K562 (cell line): ENCODE results near the gene MLH3. TPM values are rescaled to one million over a fixed set of nuclear protein-coding genes. Genes with fewer than 3 reads are reported as not detected.

Experiments used
- BCL6 ChIP-seq: fragments of 250-450 bp; sonication (Bioruptor Pico); IDR thresholded peaks from 2 replicates; pipeline ENCODE4 v1.4.0; 2020
- KLF1 ChIP-seq: fragments of 450-650 bp; IDR thresholded peaks from 2 replicates; pipeline ENCODE4 v1.6.1; 2016; ENCODE audit warnings: missing genetic modification characterization, missing compliant biosample characterization
- MIER1 ChIP-seq: fragments of 450-650 bp; IDR thresholded peaks from 2 replicates; pipeline ENCODE4 v1.6.1; 2016; ENCODE audit warnings: antibody characterized with exemption, mild to moderate bottlenecking, low read depth
- PML ChIP-seq: IDR thresholded peaks from 2 replicates; pipeline ENCODE4 v1.6.1; 2012; ENCODE audit warnings: low read length, inconsistent platforms
- SMAD3 ChIP-seq: fragments of 450-650 bp; formaldehyde crosslinking; conservative IDR thresholded peaks from 2 replicates; pipeline ENCODE4 v1.4.0; 2020; ENCODE audit warnings: mild to moderate bottlenecking
- ZFP30 ChIP-seq: fragments of 250-450 bp; sonication (Bioruptor Pico); IDR thresholded peaks from 2 replicates; pipeline ENCODE4 v1.8.0; 2022; ENCODE audit warnings: moderate library complexity, mild to moderate bottlenecking, inconsistent platforms, borderline replicate concordance
- ZNF445 ChIP-seq: fragments of 250-450 bp; sonication (Bioruptor Pico); IDR thresholded peaks from 2 replicates; pipeline ENCODE4 v1.4.0; 2020; ENCODE audit warnings: low read depth, mild to moderate bottlenecking, moderate library complexity
- ZNF77 ChIP-seq: fragments of 250-450 bp; sonication (Bioruptor Pico); IDR thresholded peaks from 2 replicates; pipeline ENCODE4 v1.5.0; 2020
- polyA plus RNA-seq, 8 experiments: library from polyadenylated mRNA; depleted of rRNA in 4 of 8; stranded (reverse) in 5 of 8; unstranded in 3 of 8; fragments of >200 nt; fragmentation: Nextera tagmentation in 2 of 8; fragmentation: Illumina TruSeq in 1 of 8; extraction: Ambion mirVana in 2 of 8; extraction: Trizol in 1 of 8; gene quantifications; 2 replicates each; pipeline versions ENCODE4 v1.2.1 to v1.2.3, GENCODE V29; 2011 to 2014; ENCODE audit warnings: inconsistent platforms in 1 of 8, missing spikeins in 1 of 8
- total RNA-seq, 7 experiments: library from RNA; depleted of rRNA in 6 of 7; stranded (reverse); fragments of >200 nt in 6 of 7; fragmentation: Illumina TruSeq in 2 of 7; extraction: Trizol in 2 of 7; gene quantifications; 2 replicates each; pipeline versions ENCODE4 v1.2.1 to v1.2.3, GENCODE V29; 2011 to 2021; ENCODE audit warnings: low replicate concordance in 1 of 7
- TF ChIP-seq, protein P1 (sequence below): fragments of 450-650 bp; IDR thresholded peaks from 2 replicates; pipeline ENCODE4 v1.6.1; 2016; ENCODE audit warnings: low read depth
- TF ChIP-seq, protein P2 (sequence below): fragments of 450-650 bp; conservative IDR thresholded peaks from 2 replicates; pipeline ENCODE4 v1.6.1; 2016; ENCODE audit warnings: missing genetic modification characterization, low read depth, mild to moderate bottlenecking, control low read depth, missing compliant biosample characterization
- TF ChIP-seq, protein P3 (sequence below), 3 experiments: IDR thresholded peaks in 2 of 3; conservative IDR thresholded peaks in 1 of 3; 2 replicates each; pipeline ENCODE4 v1.5.1; 2011 to 2012; ENCODE audit warnings: low read length in 3 of 3, mild to moderate bottlenecking in 3 of 3, control low read depth in 2 of 3, improper control_type of control experiment in 1 of 3, inconsistent platforms in 1 of 3, low read depth in 1 of 3, mixed read lengths in 1 of 3, moderate library complexity in 1 of 3; ENCODE audit not compliant: insufficient read depth in 2 of 3

The MLH3 gene
- total and polyA plus RNA-seq, 9 of the 15 experiments (the other 6 are each of a cell fraction or from before 2014, with no cell fraction given): 5.9 to 15.3 (median 10.7) TPM

DNA sequence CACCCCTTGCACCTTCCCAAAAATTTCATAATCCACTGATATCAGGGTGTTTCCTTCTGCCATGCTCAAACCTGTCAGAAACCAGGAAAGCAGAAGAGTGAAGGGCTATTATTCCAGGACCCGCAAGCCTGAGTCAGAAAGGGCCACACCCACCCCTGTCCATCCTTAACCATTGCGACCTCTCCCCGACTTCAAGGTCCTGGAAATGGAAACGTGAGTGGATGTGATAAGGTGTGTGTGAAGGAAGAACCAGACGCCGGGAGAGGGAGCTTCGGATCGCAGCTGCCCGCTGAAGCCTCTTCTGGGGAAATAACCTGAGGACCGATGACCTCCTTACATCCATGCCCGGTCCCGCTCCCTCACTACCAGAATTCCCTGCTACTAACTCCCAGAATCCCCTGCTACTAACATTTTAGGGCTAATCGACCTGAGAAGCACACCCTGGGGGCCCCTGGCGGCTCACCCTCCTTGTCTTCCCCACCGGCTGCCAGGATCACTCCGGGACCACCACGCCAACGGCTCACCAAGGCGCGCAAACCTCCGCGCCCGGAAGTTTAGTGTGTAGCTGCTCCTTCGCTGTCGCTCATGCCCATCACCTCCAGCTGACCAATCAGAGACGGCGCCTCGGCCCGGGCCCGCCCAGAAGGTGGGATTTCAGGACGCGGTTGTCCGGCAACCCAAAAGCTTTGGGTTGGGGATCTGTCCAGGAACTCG, 12.4 kb upstream of the MLH3 start, which contains the start of gene ACYP1 (continued):
- TF ChIP-seq ZFP30 (CRISPR knock-in tag) (no peak), ZNF77 (CRISPR knock-in tag) (no peak), MIER1 (no peak), ZNF445 (no peak), SMAD3 (CRISPR knock-in tag) (no peak), KLF1 (no peak), BCL6 (CRISPR knock-in tag) (no peak), PML (no peak)
- TF ChIP-seq, protein P1, sequence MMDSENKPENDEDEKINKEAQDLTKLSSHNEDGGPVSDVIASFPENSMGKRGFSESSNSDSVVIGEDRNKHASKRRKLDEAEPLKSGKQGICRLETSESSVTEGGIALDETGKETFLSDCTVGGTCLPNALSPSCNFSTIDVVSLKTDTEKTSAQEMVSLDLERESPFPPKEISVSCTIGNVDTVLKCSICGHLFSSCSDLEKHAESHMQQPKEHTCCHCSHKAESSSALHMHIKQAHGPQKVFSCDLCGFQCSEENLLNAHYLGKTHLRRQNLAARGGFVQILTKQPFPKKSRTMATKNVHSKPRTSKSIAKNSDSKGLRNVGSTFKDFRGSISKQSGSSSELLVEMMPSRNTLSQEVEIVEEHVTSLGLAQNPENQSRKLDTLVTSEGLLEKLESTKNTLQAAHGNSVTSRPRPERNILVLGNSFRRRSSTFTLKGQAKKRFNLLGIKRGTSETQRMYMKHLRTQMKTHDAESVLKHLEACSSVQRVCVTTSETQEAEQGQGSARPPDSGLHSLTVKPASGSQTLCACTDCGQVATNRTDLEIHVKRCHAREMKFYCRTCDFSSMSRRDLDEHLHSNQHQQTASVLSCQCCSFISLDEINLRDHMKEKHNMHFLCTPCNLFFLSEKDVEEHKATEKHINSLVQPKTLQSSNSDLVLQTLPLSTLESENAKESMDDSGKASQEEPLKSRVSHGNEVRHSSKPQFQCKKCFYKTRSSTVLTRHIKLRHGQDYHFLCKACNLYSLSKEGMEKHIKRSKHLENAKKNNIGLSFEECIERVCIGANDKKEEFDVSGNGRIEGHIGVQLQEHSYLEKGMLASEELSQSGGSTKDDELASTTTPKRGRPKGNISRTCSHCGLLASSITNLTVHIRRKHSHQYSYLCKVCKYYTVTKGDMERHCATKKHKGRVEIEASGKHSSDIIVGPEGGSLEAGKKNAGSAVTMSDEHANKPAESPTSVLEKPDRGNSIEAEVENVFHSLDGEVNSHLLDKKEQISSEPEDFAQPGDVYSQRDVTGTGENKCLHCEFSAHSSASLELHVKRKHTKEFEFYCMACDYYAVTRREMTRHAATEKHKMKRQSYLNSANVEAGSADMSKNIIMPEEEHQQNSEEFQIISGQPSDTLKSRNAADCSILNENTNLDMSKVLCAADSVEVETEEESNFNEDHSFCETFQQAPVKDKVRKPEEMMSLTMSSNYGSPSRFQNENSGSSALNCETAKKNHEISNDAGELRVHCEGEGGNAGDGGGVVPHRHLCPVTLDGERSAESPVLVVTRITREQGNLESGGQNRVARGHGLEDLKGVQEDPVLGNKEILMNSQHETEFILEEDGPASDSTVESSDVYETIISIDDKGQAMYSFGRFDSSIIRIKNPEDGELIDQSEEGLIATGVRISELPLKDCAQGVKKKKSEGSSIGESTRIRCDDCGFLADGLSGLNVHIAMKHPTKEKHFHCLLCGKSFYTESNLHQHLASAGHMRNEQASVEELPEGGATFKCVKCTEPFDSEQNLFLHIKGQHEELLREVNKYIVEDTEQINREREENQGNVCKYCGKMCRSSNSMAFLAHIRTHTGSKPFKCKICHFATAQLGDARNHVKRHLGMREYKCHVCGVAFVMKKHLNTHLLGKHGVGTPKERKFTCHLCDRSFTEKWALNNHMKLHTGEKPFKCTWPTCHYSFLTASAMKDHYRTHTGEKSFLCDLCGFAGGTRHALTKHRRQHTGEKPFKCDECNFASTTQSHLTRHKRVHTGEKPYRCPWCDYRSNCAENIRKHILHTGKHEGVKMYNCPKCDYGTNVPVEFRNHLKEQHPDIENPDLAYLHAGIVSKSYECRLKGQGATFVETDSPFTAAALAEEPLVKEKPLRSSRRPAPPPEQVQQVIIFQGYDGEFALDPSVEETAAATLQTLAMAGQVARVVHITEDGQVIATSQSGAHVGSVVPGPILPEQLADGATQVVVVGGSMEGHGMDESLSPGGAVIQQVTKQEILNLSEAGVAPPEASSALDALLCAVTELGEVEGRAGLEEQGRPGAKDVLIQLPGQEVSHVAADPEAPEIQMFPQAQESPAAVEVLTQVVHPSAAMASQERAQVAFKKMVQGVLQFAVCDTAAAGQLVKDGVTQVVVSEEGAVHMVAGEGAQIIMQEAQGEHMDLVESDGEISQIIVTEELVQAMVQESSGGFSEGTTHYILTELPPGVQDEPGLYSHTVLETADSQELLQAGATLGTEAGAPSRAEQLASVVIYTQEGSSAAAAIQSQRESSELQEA: no peak
- TF ChIP-seq, protein P2, sequence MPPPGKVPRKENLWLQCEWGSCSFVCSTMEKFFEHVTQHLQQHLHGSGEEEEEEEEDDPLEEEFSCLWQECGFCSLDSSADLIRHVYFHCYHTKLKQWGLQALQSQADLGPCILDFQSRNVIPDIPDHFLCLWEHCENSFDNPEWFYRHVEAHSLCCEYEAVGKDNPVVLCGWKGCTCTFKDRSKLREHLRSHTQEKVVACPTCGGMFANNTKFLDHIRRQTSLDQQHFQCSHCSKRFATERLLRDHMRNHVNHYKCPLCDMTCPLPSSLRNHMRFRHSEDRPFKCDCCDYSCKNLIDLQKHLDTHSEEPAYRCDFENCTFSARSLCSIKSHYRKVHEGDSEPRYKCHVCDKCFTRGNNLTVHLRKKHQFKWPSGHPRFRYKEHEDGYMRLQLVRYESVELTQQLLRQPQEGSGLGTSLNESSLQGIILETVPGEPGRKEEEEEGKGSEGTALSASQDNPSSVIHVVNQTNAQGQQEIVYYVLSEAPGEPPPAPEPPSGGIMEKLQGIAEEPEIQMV: no peak
- TF ChIP-seq, protein P3, sequence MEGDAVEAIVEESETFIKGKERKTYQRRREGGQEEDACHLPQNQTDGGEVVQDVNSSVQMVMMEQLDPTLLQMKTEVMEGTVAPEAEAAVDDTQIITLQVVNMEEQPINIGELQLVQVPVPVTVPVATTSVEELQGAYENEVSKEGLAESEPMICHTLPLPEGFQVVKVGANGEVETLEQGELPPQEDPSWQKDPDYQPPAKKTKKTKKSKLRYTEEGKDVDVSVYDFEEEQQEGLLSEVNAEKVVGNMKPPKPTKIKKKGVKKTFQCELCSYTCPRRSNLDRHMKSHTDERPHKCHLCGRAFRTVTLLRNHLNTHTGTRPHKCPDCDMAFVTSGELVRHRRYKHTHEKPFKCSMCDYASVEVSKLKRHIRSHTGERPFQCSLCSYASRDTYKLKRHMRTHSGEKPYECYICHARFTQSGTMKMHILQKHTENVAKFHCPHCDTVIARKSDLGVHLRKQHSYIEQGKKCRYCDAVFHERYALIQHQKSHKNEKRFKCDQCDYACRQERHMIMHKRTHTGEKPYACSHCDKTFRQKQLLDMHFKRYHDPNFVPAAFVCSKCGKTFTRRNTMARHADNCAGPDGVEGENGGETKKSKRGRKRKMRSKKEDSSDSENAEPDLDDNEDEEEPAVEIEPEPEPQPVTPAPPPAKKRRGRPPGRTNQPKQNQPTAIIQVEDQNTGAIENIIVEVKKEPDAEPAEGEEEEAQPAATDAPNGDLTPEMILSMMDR (IDR thresholded peaks at IDR 0.05 in 2 of 3, conservative IDR thresholded peaks at IDR 0.05 in 1 of 3; ENCODE audit: insufficient read depth in 2 of 3, low read depth in 1 of 3, low read length in 3 of 3): no peak
